SHP77 (cell line): Measurements from ENCODE around the gene UCN.
"Not testable (repeated sequence)": the region's sequence is repeated elsewhere in the genome, so short reads cannot be mapped to it uniquely, and the experiment has no call there.

Experiments used
- DNase-seq, 2 experiments: peaks; one replicate each; lab custom pipeline; 2025; lab: John Stamatoyannopoulos, UW

UCN gene, protein sequence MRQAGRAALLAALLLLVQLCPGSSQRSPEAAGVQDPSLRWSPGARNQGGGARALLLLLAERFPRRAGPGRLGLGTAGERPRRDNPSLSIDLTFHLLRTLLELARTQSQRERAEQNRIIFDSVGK

DNA sequence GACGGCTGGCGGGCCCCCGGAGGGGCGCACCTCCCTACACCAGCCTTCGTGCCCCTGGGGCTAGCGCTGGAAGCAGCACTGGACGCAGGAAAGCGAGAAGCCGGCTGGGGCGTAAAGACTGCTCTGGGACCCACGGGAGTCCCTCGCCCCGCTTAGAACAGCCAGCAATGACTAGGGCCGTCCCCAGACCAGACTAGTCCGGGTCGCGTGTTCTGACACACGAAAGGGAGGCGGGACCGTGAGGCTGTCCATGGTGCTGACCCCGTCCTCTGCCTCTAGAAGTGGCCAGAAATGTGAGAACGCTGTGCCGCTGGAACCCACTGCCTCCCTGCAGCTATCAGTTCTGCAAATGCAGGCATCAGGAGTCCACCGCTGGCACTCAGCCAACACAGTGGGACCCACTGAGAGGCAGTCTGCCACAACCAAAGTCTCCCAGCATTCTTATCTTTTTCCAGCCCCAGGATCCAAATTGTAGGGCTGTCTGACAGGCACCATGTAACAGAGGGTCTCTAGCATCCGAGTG lies at the start of gene UCN:
UCN (minus strand) TSS at position 87 of the 523 bp plus-strand sequence. CDS start 550 bp downstream, outside the sequence.
- DNase-seq: no peak

DNA sequence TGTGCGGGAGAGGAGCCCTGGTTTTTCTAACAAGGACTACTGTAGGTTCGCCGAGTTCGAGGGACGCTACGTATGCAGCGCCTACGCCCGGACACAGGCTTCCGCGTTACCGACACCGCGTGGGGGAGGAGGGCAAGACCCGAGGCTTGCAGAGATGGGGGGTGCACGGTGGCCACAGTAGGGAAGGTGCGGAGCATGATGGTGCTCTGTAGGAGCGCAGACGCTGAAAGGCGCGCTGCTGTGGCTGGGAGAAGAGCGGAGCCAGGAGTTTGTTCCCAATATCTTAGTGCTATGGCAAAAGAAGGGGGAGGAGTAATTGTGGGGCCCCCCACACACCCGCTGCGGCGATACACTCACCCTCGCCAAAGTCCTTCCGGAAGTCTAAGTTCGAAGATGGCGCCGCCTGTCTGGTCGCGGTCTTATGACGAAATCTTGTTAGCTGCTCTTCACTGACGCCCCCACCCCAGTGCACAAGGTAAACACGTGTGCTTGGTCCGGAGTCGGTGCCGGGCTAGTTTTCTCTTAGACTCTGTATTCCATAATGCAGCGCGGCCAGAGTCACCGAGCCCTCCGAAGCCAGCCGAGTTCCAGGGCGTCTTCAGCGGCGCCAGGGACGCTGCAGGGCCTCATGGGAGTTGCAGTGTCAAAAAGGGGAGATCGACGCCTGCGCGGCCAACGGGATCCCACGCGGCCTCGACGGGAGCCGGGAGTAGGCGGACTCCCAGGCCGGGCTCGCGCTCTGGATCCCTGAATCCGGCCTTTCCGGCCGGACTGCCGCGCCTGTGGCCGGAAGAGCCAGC lies 48.3 kb upstream of the UCN start, which contains the start of gene GTF3C2:
GTF3C2 (minus strand) TSS at position 383 of the 800 bp plus-strand sequence. CDS start 13,210 bp downstream, outside the sequence.
- peak; percentile 96 to 99 for DNase-seq

DNA sequence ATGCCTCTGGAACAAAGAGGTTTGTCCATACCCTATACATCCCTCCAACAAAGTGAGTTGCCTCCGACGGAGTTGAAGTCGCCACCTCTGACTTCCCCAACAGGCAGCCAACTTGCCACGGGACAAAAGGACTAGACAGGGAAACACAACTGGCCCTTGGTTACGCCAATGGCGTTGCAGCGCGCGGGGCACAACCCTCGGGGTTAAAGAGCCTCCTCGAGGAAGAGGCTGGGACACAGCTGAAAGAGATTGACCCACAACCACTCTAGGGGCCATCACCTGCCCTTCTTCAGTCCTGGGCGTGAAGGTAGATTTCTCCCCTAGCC lies 47.8 kb upstream of the UCN start:
- peak; percentile 37 to 42 for DNase-seq

DNA sequence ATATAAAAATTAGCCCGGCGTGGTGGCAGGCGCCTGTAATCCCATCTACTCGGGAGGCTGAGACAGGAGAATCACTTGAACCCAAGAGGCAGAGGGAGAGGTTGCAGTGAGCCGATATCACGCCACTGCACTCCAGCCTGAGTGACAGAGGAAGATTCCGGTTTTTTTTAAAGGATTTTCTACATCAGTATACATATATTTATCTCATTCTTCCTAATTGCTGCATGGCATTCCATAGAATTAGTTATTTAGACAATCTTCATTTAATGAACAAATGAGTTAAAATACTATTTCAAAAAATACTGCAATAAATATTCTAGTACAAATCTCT lies 46.3 kb upstream of the UCN start:
- DNase-seq: no peak

DNA sequence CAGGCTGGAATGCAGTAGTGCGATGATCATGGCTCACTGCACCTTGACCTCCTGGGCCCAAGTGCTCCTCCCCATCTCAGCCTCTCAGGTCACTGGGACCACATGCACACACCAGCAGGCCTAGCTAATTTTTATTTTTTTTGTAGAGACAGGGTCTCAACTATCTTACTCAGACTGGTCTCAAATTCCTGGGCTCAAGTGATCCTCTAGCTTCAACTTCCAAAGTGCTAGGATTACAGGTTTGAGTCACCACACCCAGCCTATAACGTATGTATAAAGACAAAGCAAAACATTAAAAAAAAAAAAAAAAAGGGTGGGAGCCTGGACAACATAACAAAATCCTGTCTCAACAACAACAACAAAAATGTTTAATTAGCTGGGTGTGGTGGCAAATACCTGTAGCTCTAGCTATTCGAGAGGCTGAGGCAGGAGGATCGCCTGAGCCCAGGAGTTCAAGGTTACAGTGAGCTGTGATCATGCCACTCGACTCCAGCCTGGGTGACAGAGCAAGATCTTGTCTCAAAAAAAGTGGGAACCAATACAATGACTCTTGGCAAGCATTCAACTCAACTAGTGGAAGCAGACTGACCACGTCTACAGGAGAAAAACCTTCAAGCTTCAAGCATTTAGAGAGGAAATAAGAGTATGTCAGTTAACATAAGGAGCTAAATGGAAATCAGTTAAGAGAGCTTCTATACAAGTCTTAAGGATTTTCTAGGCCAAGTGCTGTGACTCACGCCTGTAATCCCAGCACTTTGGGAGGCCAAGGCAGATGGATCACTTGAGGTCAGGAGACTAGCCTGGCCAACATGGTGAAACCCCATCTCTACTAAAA lies 45.7 kb upstream of the UCN start:
- no peak for DNase-seq

DNA sequence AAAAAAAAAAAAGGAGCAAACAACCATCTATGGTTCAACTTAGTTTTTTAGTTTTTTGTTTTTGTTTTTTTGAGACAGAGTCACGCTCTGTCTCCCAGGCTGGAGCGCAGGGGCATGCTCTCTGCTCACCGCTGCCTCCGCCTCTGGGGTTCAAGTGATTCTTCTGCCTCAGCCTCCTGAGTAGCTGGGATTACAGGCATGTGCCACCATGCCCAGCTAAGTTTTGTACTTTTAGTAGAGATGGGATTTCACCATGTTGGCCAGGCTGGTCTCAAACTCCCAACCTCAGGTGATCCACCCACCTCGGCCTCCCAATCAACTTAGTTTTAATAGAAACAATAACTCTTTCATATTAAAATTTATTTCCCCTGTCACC lies 45.1 kb upstream of the UCN start:
- not testable (repeated sequence) for DNase-seq

DNA sequence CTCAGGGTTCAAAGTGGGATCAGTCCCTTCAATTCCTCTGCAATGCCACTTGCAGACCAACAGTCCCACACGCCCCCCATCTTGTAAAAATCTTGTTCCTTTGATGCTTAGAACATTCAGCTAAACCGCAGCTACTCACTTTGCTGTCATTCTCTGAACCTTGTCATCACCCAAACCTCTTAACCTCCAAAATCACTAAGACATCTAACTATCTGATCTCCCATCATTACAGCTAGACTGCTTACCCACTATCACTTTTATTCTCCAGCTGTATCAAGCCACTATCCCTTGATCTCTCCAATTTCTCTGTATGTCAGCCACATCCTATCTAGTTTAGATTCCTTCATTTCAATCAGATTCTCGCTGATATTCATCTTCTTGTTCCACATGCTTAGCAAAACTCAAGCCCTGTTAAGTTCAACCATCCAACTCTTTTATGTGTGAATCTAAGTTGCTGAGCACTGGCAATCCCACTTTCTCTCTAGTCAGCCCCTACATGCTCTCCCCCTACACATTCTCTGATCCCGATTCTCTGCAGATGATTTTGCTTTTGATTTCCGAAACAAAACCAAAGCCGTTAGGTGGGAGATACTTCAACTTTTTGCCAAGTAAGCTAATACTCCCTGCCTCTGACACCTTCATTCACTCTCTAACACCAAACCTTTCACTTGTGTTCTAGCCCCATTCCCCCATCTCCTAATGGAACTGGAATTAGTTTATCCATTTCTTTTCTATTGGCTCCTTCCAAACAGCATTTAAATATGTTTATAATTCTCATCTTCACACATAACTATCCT lies 43.8 kb upstream of the UCN start:
- DNase-seq: no peak

DNA sequence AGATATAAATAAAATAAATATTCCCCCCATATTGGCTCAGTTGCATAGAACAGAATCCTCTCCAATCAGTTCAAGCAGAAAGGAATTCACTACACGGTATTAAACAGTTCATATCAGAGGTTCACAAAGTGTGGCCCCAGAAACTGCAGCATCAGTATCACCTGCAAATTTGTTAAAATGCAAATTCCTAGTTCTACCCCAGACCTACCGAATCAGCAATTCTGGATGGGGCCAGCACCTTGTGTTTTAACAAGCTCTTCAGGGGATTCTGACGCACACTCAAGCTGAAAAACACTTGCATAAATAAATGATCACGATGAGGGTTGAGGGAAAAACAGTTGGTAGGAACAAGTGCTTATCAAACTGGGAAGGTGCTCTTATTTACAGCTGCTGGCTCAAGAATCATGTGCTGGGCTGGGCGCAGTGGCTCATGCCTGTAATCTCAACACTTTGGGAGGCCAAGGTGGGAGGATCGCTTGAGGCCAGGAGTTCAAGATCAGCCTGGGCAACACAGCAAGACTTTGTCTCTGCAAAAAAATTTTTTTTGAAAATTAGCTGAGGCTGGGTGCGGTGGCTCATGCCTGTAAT lies 42.0 kb upstream of the UCN start:
- no peak for DNase-seq

DNA sequence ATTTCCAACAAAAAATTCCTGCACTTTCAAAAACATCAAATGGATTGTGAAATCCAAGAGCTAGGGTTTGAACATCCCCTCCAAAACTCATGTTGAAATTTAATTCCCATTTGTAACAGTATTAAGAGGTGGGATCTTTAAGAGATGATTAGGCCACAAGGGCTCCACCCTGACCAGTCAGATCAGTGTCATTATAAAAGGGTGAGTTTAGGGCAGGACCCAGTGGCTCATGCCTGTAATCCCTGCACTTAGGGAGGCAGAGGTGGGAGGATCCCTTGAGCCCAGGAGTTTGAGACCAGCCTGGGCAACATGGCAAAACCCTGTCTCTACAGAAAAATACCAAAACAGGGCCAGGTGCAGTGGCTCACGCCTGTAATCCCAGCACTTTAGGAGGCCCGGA lies 39.4 kb upstream of the UCN start:
- no peak for DNase-seq

DNA sequence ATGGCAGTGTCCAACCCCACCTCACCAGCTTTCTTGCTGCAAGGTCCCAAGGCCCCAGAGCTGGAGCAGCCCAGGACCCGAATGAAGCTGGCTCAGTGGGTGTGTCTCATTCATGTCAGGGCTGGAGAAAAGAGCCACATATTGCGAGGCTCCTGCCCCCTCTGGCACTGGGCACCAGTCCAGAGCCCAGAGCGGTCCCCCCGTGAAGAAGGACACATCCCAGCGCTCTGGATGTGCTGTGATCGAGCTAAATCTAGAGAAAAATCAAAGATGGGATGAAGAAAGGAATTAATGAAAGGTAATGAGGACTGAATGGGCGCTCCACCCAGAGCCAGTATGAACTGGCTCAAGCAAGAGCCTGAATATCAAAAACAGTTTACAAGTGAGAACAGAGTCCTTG lies 27.9 kb upstream of the UCN start:
- no peak for DNase-seq

DNA sequence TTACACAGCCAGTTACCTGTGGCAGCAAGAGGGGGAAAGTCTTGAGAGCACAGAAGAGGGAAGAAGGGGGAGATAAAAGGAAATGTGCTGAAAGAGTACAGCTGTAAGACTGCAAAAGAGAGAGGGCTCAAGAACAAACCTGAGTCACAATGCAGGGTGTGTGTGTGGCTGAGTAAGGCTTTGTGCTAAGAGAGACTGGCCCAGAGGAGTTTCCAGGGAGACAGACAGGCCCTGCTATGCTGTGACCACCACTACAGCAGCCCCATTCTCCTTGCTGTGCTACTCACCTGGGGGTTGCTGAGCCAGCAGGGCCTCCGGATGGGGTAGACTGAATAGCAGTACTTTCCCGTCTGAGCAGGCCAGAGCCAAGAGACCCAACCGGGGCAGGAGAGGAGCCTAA lies 27.1 kb upstream of the UCN start:
- DNase-seq: no peak

DNA sequence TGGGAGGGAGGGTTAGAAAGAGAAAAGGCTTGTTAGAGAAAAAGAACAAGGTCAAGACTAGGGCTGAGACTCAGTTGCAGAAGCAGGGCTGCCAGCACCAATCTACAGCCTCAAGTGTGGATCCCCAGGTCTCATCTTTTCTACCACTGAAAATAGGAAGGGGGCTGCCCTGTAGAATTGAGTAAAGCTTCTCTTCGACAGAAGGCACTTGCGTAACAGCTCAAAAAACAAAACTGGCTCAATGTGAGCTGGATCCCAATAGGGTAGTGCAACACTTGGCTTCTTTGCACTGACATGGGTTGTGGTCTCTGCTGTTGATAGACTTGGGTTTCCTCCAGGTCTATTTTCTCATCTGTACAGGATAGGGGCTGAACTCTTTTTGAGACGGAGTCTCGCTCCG lies 16.5 kb upstream of the UCN start:
- DNase-seq: no peak

DNA sequence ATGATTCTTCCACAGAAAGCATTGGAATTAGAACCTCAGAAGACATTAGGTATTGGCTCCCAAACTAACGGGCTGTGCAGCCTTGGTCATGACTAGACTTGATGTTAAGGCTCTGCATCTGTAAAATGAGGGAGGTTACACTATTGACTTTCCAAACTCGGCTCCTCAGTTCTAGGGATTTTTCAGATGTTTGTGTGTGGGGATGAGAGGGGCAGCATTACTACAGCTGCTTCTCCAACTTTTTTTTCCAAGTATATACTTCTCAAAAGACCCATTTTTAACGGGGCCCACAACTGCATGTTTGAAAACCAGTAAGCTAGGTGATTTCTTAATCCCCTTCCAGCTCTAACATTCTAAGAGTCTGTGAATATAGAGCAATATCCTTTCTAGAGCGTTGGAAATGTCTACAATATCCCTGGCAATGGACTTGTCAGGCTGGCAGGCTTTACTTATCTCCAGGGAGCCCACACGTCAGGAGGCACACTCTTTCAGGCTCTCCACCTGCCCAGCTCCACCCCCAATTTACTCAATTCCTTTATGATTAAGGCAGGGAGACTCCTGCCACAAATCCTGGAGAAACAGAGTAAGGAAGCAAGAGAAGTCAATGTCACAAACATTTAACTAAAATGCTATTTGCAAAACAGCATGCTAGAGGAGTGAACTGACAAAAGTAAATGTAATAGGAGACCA lies 15.5 kb upstream of the UCN start:
- no peak for DNase-seq

DNA sequence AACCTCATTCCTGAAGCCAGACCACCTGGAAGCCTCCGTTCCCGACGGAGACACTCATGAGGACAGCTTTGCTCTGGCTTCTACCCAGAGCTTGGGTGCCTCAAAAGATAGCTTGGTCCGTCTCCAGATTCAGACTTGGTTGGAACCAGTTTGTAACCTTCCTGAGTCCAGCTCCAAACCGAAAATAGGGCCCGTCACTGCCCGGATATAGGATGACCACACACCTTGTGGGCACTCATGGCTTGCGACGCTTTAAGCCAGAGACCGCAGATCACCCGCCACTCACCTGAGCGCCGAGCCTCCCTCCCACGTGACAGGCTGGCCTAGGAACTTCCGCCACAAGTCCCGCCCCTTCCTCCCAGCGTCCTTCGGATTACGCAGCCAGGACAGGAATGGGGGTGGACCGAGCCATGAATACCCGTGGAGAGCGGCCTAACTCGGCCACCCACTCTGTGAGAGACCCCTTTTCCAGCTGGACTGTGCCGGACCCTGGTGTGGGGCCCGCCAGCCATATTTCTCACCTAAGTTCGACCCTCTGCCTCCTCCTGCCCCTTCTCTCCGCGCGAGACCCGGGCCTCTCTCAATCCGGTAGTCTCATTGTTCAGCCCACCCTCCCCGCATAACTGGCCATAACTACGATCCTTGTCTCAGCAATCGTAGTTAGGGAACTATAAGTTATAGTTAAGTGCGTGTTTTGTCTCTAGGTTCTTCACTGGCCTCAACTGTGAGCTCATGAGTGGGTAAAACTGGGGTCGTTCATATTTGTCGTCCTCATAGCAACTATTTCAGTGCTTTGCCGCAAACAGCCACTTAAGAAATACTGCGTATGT lies 14.7 kb upstream of the UCN start, which contains the start of gene MPV17:
MPV17 (minus strand) TSS at position 332 of the 830 bp plus-strand sequence. CDS start 580 bp downstream, outside the sequence.
- DNase-seq: peak; percentile 83 to 93

DNA sequence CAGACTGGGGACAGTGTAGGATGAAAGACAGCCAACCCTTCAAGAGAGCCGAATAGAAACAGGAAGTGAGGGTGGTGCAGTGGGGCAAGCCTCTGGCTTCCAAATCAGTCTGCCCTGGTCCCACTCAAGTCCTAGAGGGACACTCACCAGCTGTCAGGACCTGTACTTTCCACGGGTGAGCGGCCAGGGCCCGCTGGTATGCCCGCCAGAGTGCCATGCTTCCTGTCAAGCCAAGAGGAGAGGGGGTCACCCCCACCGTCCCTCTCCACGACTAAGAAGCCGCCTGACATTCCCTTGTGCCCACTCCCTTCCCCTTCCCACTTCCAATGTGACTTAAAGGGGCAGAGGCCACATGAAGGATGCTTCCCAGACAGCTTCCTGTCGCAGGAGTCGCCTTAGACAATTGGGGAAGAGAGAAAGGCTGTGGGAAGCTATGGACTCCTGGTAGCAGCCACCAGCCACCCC lies 14.1 kb upstream of the UCN start:
- DNase-seq: no peak

DNA sequence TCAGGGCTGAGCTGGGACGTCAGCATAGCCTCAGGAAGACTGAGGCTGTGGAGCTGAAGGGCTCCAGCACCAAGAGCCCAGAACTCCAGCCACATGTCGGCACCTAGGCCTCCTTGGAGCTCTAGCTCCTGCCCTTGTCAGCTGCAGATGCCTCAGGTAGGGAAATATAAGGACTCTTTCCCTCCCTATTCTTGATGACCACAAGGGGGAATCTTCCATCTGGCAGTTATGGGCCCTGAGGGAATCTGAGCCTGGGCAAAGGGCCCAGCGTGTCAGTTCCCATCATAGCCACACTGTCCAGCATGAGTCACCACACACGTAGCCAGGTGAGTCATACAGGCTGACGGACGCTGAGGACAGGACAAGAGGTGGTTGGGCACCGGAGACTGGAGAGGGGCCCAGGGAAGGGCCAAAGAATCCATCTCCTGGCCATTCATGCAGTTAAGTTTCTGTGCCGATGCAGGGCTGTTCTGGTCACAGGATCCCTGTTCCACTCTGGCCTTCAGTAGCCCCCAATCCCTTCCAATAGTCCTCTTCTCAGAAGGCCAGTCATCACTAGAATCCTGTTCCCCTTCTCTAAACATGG lies 12.8 kb upstream of the UCN start:
- DNase-seq: peak; percentile 83 to 88

DNA sequence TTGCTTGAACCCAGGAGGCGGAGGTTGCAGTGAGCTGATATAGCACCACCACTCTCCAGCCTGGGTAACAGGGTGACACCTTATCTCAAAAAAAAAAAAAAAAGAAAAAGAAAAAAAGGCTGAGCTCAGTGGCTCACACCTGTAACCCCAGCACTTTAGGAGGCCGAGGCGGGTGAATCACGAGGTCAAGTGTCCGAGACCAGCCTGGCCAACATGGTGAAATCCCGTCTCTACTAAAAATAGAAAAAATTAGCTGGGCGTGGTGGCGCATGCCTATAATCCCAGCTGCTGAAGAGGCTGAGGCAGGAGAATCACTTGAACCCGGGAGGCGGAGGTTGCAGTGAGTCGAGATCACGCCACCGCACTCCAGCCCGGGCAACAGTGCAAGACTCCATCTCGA lies 11.6 kb upstream of the UCN start:
- DNase-seq: not testable (repeated sequence)

DNA sequence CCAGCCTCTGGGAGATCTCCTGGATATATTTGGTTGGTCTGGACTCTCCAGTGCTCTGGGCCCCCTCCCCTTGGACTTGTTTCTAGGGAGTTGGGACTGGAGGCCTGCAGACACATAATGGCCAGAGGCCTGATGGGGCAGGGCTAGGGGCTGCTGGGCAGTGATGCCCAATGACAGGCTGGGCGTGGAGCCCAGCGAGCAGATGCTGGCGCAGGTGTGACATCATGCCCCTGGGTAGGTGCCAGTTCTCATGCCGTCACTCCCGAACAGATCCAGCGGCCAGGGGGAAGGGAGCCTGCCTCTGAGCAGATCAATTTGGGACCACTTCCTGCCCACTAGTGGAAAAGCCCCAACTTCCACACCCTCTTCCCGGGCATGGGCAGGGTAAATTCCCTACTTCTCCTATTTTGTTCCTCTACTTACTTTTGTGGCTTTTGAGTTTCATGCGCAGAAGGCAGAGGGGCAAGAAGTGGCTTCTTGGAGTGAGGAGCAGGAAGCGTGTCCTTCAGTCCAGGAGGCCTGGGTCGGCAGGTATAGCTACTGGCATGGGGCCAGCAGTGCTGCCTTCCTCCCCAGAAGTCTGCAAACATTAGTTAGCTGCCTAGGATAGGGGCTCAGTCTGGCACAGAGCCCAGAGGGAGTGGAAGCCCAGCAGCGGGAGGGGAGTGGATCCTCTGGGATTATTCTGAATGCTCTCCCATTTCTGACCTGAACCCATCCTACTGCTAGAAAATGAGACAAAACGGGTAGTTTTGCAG lies 8.6 kb upstream of the UCN start:
- peak; percentile 76 to 86 for DNase-seq

DNA sequence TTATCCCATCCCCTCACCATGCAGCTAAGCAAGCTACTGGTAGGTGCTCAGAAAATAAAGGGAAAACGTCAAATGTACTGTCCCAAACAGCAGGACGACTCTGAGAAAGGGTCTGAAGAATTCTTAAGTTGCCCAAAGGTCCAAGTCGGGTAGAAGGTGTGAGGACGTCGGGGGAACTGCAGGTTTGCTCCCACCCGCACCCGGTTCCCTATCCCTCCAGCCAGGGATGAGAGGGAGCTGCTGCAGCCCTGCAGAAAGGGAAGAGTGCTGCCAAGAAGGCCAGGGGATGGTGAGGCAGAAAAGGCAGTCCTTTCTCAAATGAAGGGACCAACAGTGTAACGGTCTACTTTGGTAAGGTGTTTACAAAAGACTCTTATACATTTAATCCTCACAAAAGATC lies 6.9 kb upstream of the UCN start:
- no peak for DNase-seq
